IPS-15b (cell line): ENCODE results near the gene FETUB.
"Not testable (repeated sequence)": the region's sequence is repeated elsewhere in the genome, so short reads cannot be mapped to it uniquely, and the experiment has no call there.

ENCODE experiments used
- H3K27me3 ChIP-seq: one replicate; pipeline ENCODE4 v1.6.1; 2013; ENCODE audit warnings: low read length; ENCODE audit not compliant: control insufficient read depth, insufficient read depth
- H3K36me3 ChIP-seq: one replicate; pipeline ENCODE4 v1.6.1; 2013; ENCODE audit warnings: low read length; ENCODE audit not compliant: control insufficient read depth, insufficient read depth
- H3K4me1 ChIP-seq: one replicate; pipeline ENCODE4 v1.6.1; 2013; ENCODE audit warnings: mild to moderate bottlenecking, low read length; ENCODE audit not compliant: control insufficient read depth, insufficient read depth
- H3K4me3 ChIP-seq: one replicate; pipeline ENCODE4 v1.5.1; 2013; ENCODE audit warnings: low read depth, low read length
- H3K9ac ChIP-seq: one replicate; pipeline ENCODE4 v1.6.1; 2013; ENCODE audit warnings: low read depth, mild to moderate bottlenecking, low read length
- H3K9me3 ChIP-seq: one replicate; pipeline ENCODE4 v1.6.1; 2013; ENCODE audit warnings: mild to moderate bottlenecking, low read length; ENCODE audit not compliant: control insufficient read depth, insufficient read depth

FETUB gene

GRCh38 chr3:186627852-186628414 lies 12.3 kb upstream of the FETUB start:
- Histone ChIP-seq H3K9me3 (no peaks in the 10 kb centered on the region), H3K4me3 (no peak overlapping the region), H3K27me3 (no peaks in the 10 kb centered on the region), H3K36me3 (no peaks in the 10 kb centered on the region), H3K9ac (no peak overlapping the region), H3K4me1 (peaks cover 2% of the 10 kb centered on the region)

GRCh38 chr3:186628756-186629155 lies 11.4 kb upstream of the FETUB start:
- Histone ChIP-seq H3K9ac (no peak overlapping the region), H3K27me3 (no peaks in the 10 kb centered on the region), H3K36me3 (no peaks in the 10 kb centered on the region), H3K4me1 (peaks cover 2% of the 10 kb centered on the region), H3K4me3 (no peak overlapping the region), H3K9me3 (no peaks in the 10 kb centered on the region)

GRCh38 chr3:186630950-186631641 lies 9.1 kb upstream of the FETUB start:
- H3K9ac ChIP-seq, result no peak overlapping the region
- no peak overlapping the region for H3K4me3 ChIP-seq
- H3K4me1 ChIP-seq, result peaks cover 2% of the 10 kb centered on the region
- H3K36me3 ChIP-seq, result no peaks in the 10 kb centered on the region
- H3K27me3 ChIP-seq, result no peaks in the 10 kb centered on the region
- no peaks in the 10 kb centered on the region for H3K9me3 ChIP-seq

- Histone ChIP-seq H3K4me3 (no peak overlapping the region), H3K9ac (no peak overlapping the region), H3K27me3 (no peaks in the 10 kb centered on the region), H3K36me3 (no peaks in the 10 kb centered on the region), H3K9me3 (no peaks in the 10 kb centered on the region), H3K4me1 (peaks cover 2% of the 10 kb centered on the region)
Measured at GRCh38 chr3:186633481-186633880, 6.7 kb upstream of the FETUB start.

GRCh38 chr3:186634207-186634606 lies 6.0 kb upstream of the FETUB start:
- H3K4me1 ChIP-seq, H3K27me3 ChIP-seq, H3K36me3 ChIP-seq, H3K9me3 ChIP-seq, H3K4me3 ChIP-seq, H3K9ac ChIP-seq: not testable (repeated sequence)

- H3K4me1 ChIP-seq, result peaks cover 3% of the 10 kb centered on the region
- no peaks in the 10 kb centered on the region for H3K27me3 ChIP-seq
- H3K4me3 ChIP-seq, result no peak overlapping the region
- no peaks in the 10 kb centered on the region for H3K36me3 ChIP-seq
- H3K9me3 ChIP-seq, result no peaks in the 10 kb centered on the region
- no peak overlapping the region for H3K9ac ChIP-seq
Measured at GRCh38 chr3:186635532-186635931, 4.7 kb upstream of the FETUB start.

- Histone ChIP-seq H3K4me1 (peaks cover 5% of the 10 kb centered on the region), H3K27me3 (no peaks in the 10 kb centered on the region), H3K9me3 (no peaks in the 10 kb centered on the region), H3K9ac (no peak overlapping the region), H3K36me3 (no peaks in the 10 kb centered on the region), H3K4me3 (no peak overlapping the region)
Measured at GRCh38 chr3:186636536-186636935, 3.7 kb upstream of the FETUB start.

GRCh38 chr3:186637686-186638085 lies 2.5 kb upstream of the FETUB start:
- H3K9ac ChIP-seq, result no peak overlapping the region
- H3K27me3 ChIP-seq, result no peaks in the 10 kb centered on the region
- no peak overlapping the region for H3K4me3 ChIP-seq
- no peaks in the 10 kb centered on the region for H3K36me3 ChIP-seq
- H3K9me3 ChIP-seq, result no peaks in the 10 kb centered on the region
- peaks cover 5% of the 10 kb centered on the region for H3K4me1 ChIP-seq

- Histone ChIP-seq H3K9me3 (no peaks in the 10 kb centered on the region), H3K4me3 (no peak overlapping the region), H3K27me3 (no peaks in the 10 kb centered on the region), H3K36me3 (no peaks in the 10 kb centered on the region), H3K4me1 (peaks cover 8% of the 10 kb centered on the region), H3K9ac (no peak overlapping the region)
Measured at GRCh38 chr3:186638259-186638658, 1.9 kb upstream of the FETUB start.

GRCh38 chr3:186640473-186640818 lies 247 bp downstream of the FETUB start:
- Histone ChIP-seq H3K9ac (no peak overlapping the region), H3K27me3 (no peaks in the 10 kb centered on the region), H3K4me1 (peaks cover 12% of the 10 kb centered on the region), H3K9me3 (no peaks in the 10 kb centered on the region), H3K36me3 (no peaks in the 10 kb centered on the region), H3K4me3 (no peak overlapping the region)

GRCh38 chr3:186640929-186641328 lies 730 bp downstream of the FETUB start:
- Histone ChIP-seq H3K27me3 (no peaks in the 10 kb centered on the region), H3K36me3 (no peaks in the 10 kb centered on the region), H3K9ac (no peak overlapping the region), H3K9me3 (no peaks in the 10 kb centered on the region), H3K4me1 (peaks cover 12% of the 10 kb centered on the region), H3K4me3 (no peak overlapping the region)

- no peaks in the 10 kb centered on the region for H3K9me3 ChIP-seq
- no peaks in the 10 kb centered on the region for H3K27me3 ChIP-seq
- H3K9ac ChIP-seq, result no peak overlapping the region
Measured at GRCh38 chr3:186642014-186642413, 1.8 kb downstream of the FETUB start.

More at GRCh38 chr3:186642014-186642413, 1.8 kb downstream of the FETUB start:
- peaks cover 12% of the 10 kb centered on the region for H3K4me1 ChIP-seq
- H3K36me3 ChIP-seq, result no peaks in the 10 kb centered on the region
- H3K4me3 ChIP-seq, result no peak overlapping the region
